Stomach (tissue), 4 donors: Measurements from ENCODE around the gene SPTAN1.

Source experiments
- POLR2A ChIP-seq, 4 donors: fragments of 450-650 bp; IDR thresholded peaks; one replicate each; pipeline ENCODE4 v1.6.1; 2016; ENCODE audit warnings: antibody characterized with exemption in 4 of 4, control low read depth in 2 of 4, mild to moderate bottlenecking in 1 of 4, moderate library complexity in 1 of 4
- TF ChIP-seq, protein P1 (sequence below), 7 experiments: fragments of 450-650 bp in 4 of 7; fragments of 200-600 bp in 3 of 7; sonication (generic) in 3 of 7; IDR thresholded peaks; one replicate each; pipeline ENCODE4 v1.5.1; 2016 to 2019; ENCODE audit warnings: antibody characterized with exemption in 7 of 7, control low read depth in 2 of 7, mild to moderate bottlenecking in 1 of 7

GRCh38 chr9:128669786-128670185 lies 117.4 kb downstream of the SPTAN1 start:
- no peak for TF ChIP-seq POLR2A (IDR thresholded peaks at IDR 0.05)
- TF ChIP-seq, protein P1, sequence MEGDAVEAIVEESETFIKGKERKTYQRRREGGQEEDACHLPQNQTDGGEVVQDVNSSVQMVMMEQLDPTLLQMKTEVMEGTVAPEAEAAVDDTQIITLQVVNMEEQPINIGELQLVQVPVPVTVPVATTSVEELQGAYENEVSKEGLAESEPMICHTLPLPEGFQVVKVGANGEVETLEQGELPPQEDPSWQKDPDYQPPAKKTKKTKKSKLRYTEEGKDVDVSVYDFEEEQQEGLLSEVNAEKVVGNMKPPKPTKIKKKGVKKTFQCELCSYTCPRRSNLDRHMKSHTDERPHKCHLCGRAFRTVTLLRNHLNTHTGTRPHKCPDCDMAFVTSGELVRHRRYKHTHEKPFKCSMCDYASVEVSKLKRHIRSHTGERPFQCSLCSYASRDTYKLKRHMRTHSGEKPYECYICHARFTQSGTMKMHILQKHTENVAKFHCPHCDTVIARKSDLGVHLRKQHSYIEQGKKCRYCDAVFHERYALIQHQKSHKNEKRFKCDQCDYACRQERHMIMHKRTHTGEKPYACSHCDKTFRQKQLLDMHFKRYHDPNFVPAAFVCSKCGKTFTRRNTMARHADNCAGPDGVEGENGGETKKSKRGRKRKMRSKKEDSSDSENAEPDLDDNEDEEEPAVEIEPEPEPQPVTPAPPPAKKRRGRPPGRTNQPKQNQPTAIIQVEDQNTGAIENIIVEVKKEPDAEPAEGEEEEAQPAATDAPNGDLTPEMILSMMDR (IDR thresholded peaks at IDR 0.05), result no peak
